Breast epithelium (tissue), 3 donors: ENCODE results near the gene STARD13.

Experiments used
- CTCF ChIP-seq, 3 donors: fragments of 450-650 bp; IDR thresholded peaks; one replicate each; pipeline ENCODE4 v1.5.1; 2016 to 2017; ENCODE audit warnings: antibody characterized with exemption in 3 of 3, mild to moderate bottlenecking in 3 of 3, moderate library complexity in 3 of 3
- POLR2A ChIP-seq: fragments of 450-650 bp; IDR thresholded peaks from one replicate; pipeline ENCODE4 v1.6.1; 2016; ENCODE audit warnings: antibody characterized with exemption, mild to moderate bottlenecking, moderate library complexity

DNA sequence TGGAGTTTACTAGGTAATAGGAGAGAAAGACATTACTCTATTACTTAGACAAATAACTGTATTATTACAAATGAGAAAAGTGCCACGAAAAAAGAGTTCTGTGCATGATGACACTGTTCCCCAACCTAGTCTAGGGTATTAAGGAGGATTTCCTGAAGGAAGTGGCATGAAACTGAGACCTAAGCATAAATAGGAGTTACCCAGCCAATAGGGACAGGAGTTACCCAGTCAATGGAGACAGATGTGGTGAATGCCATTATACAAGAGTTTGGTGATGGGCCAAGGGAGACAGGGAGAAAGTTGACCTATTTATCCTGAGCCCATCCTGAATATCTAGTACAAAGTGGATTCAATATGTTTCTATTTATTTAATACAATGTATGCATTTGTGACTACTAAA lies 203.9 kb downstream of the STARD13 start:
- no peak for TF ChIP-seq CTCF (IDR thresholded peaks at IDR 0.05)
- no peak for TF ChIP-seq POLR2A
